Measurements from ENCODE around the gene SIK1. TPM values are rescaled to one million over a fixed set of nuclear protein-coding genes. Genes with fewer than 3 reads are reported as not detected.
"Not testable (repeated sequence)": the region's sequence is repeated elsewhere in the genome, so short reads cannot be mapped to it uniquely, and the experiment has no call there.

SIK1 gene
- polyA plus RNA-seq, 1 experiment: 0.98 TPM

DNA sequence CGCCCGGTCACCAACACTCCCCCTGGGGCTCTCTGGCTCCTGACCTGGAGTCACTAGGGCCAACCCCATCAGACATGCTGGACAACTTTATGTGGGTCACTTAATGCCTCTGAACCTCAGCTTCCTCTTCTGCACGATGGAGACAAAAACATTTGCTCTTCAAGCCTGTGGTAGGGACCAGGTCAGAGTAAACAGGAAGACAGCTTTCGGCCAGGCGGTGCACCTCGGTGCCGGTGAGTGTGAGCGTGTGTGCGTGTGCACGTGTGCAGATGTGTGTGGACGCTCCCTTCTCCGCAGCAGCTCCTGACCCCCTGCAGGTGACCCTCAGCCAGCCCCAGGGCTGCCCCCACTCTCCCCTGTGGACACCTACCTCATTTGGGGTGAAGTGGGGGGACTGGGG is 28.4 kb downstream of the SIK1 start:
- CTCF ChIA-PET; DNase-seq (ENCODE audit: low read depth); POLR2A ChIA-PET; H3K36me3 ChIP-seq (ENCODE audit: control insufficient read depth, insufficient read depth, low read length); H3K4me3 ChIP-seq (ENCODE audit: low read depth, low read length); H3K27me3 ChIP-seq (ENCODE audit: control insufficient read depth, insufficient read depth, low read length): not testable (repeated sequence)

DNA sequence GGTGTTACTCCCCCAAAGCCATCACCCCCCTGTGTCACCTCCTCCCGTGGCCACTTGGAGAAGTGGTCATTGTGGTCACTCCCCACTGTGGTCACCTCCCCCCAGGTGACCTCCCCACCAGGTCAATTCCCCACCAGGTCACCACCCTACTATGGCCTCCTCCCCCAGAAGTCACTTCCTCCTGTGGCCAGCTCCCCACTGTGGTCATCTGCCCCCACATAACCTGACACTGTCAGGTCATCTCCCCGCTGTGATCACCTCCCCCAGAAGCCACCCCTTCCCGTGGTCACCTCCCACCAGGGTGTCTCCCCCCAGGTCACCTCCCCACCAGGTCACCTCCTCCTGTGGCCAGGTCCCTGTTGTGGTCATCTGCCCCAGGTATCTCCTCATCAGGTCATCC is 28.9 kb downstream of the SIK1 start:
- H3K27me3 ChIP-seq (ENCODE audit: control insufficient read depth, insufficient read depth, low read length); POLR2A ChIA-PET; DNase-seq (ENCODE audit: low read depth); CTCF ChIA-PET; H3K36me3 ChIP-seq (ENCODE audit: control insufficient read depth, insufficient read depth, low read length); H3K4me3 ChIP-seq (ENCODE audit: low read depth, low read length): not testable (repeated sequence)

DNA sequence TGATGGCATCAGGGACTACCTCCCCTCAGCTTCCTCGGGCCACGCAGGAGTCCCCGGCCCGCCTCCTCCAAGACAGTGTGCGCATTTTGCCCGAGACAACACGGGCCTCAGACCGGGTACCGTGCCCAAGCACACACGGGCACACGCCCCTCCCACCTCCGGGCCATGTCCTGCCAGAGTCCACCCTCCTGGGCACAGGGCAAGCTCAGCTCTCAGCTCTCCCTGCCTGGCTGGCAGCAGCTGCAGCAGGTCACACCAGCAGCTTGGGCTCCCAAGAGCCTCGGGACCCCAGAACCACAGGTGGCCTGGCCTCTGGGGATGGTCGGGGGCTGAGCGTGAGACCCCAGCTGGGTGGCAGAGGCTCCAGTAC is 29.5 kb downstream of the SIK1 start:
- DNase-seq (ENCODE audit: low read depth); H3K4me3 ChIP-seq (ENCODE audit: low read depth, low read length); CTCF ChIA-PET; H3K27me3 ChIP-seq (ENCODE audit: control insufficient read depth, insufficient read depth, low read length); POLR2A ChIA-PET; H3K36me3 ChIP-seq (ENCODE audit: control insufficient read depth, insufficient read depth, low read length): not testable (repeated sequence)

DNA sequence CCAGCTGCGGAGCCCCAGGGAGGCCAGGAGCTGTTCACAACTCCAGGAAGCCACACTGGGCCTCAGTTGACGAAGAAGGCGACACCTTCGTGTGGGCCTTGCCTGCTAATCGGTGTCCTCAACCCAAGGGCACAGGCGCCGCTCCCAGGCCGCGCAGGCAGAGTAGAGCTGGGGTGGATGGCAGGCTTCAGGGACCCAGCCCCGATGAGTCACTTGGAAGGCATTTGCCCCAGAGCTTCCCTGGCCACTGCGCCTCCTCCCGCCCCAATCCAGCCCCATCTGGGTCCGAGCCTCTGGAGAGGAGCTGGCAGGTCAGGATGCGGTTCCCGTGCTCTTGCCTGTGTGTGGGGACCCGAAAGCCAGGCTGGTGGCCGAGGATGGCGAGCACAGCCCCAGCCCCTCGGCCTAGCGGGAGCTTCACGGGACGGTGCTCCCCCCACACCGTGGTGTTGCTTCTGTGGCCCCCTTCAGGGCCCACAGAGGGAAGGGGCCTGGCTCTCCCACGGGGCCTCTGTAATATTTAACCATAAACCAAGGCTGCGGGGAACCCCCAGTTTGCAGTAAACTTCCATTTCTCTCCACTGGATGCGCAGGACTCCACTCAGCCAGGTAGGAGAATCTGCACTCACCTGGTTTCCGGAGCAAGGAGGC is 30.0 kb downstream of the SIK1 start:
- H3K36me3 ChIP-seq (ENCODE audit: control insufficient read depth, insufficient read depth, low read length); POLR2A ChIA-PET; DNase-seq (ENCODE audit: low read depth); H3K27me3 ChIP-seq (ENCODE audit: control insufficient read depth, insufficient read depth, low read length); H3K4me3 ChIP-seq (ENCODE audit: low read depth, low read length); CTCF ChIA-PET: not testable (repeated sequence)

DNA sequence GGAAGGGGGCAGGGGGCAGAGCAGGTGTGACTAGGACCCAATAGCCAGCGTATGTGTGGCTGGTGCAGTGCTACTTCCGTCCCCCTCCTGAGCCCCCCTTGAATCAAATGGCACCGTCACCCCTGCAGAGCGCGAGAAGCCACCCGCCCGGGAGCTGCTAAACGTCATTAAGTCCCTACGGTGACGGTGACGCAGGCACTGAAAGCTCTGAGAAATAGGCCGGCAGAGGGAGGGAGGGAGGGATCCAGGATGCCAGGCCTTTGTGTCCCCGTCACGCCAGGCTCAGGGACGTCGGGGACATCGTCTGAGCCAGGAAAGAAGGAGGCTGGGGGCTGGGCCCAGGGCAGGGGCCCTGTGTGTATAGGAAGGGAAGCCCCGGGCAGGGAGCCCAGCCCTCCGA is 43.6 kb downstream of the SIK1 start:
- H3K4me3 ChIP-seq (ENCODE audit: low read depth, low read length); H3K36me3 ChIP-seq (ENCODE audit: control insufficient read depth, insufficient read depth, low read length); DNase-seq (ENCODE audit: low read depth); POLR2A ChIA-PET; CTCF ChIA-PET; H3K27me3 ChIP-seq (ENCODE audit: control insufficient read depth, insufficient read depth, low read length): not testable (repeated sequence)

DNA sequence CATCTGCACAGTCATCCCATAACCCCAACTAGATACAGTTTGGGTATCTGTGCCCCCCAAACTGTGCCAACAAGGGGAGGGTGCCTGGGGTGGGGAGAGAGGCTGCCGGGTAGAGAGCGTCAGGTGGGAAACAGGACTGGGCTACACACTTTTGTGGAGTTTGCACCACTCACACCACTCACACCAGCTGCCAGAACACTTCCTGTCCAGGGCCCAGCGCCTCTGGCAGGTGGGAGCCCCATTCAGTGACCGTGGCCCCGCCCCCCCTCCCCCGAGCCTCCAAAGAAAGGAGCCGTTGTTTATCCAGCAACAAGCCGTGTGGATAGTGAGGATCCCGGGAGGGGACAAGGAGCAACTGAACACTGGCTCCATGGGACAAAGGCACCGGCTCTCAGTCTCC is 44.0 kb downstream of the SIK1 start:
- H3K4me3 ChIP-seq (ENCODE audit: low read depth, low read length); CTCF ChIA-PET; H3K36me3 ChIP-seq (ENCODE audit: control insufficient read depth, insufficient read depth, low read length); POLR2A ChIA-PET; DNase-seq (ENCODE audit: low read depth); H3K27me3 ChIP-seq (ENCODE audit: control insufficient read depth, insufficient read depth, low read length): not testable (repeated sequence)

DNA sequence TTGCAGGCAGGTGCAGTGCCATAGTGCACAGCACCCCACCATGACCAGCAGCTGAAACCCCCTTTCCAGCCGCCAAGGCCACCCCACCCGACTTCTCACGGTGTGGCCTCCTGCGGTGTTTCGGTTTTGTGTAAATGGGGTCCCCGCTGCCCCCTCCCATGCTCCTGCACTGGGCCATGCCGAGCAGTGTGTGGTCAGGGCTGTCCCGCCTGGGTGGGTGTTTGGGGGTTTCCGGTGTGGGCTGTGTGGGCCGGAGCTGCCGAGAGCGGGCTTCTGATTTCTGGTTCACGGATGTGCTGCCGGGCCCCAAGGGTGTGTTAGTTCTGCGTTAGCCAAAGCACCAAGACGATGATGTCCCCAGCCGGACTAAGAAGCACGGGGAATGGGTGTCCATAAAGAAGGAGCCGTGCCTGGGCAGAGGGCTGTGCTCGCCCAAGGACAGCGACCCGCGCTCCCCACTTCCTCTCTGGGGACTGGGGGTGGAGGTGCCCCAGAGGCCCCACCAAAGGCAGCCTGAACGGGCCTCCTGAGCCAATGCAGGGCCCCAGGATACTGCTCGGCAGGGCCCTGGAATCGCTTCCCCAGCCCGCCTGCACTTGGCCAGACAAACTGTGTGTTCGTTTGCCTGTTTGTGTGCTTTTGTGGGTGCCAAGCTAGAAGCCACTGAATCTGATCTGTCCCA is 45.9 kb downstream of the SIK1 start:
- H3K36me3 ChIP-seq (ENCODE audit: control insufficient read depth, insufficient read depth, low read length); CTCF ChIA-PET; H3K27me3 ChIP-seq (ENCODE audit: control insufficient read depth, insufficient read depth, low read length); H3K4me3 ChIP-seq (ENCODE audit: low read depth, low read length); POLR2A ChIA-PET; DNase-seq (ENCODE audit: low read depth): not testable (repeated sequence)

DNA sequence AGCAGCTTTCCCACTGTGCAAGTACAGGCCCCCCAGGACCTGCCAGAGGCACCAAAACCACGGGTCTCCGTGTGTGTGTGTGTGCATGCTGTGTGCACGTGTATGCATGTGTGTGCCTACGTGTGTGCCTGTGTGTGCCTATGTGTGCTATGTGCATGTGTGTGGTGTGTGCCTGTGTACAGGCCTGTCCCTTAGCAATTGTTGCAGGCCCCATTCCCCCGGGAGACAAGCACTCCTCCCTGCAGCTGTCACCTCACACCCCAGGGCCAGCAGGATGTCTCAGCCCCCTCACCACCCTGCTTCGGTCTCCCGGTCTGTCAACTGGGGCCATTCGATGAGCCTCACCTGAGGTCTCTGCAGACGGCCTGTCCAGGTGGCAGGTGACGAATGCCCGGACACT is 46.6 kb downstream of the SIK1 start:
- H3K4me3 ChIP-seq (ENCODE audit: low read depth, low read length); POLR2A ChIA-PET; CTCF ChIA-PET; H3K27me3 ChIP-seq (ENCODE audit: control insufficient read depth, insufficient read depth, low read length); H3K36me3 ChIP-seq (ENCODE audit: control insufficient read depth, insufficient read depth, low read length); DNase-seq (ENCODE audit: low read depth): not testable (repeated sequence)

DNA sequence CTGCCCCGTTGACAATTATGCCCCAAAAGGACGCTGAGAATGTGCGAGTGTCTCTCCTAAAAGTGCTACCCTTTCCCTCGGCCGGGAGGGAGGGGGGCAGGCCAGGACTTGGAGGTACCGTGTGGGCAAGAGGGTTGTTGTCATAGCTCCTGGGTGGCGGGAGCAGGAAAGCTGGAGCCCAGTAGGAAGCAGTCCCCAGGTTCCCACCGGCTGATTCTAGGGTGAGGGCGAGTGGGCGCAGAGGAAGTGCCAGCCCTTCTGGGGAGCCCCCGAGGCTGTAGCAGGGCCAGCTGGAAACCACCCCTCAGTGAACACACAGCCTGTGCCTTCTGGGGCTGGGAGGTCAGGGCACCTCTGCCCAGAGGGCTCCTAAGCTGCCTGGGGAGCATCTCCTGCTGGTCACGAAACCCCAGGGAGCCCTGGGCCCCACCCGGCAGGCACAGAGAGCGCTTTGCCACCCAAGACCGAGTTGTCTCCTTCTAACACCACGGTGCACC is 47.3 kb downstream of the SIK1 start:
- DNase-seq (ENCODE audit: low read depth); H3K4me3 ChIP-seq (ENCODE audit: low read depth, low read length); H3K27me3 ChIP-seq (ENCODE audit: control insufficient read depth, insufficient read depth, low read length); CTCF ChIA-PET; POLR2A ChIA-PET; H3K36me3 ChIP-seq (ENCODE audit: control insufficient read depth, insufficient read depth, low read length): not testable (repeated sequence)

DNA sequence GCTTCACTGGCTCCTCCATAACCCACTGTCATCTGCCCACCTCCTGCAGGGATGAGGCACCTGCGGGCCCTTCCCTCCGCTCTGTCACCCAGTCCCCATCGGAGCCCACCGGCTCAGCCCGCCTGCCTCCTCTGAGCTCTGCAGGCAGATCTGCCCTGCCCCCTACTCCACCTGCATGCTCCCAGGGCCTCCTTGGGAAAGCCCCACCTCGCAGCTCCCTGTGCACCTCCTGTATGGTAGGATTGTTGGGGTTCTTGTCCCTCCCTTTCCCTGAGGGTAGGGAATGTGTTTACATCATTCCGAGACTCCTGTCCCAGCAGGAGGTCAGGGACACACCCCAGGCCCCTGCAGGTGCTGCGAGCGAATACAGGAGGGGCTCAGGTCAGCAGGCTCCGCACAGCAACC is 50.5 kb downstream of the SIK1 start:
- Histone ChIP-seq H3K36me3 (ENCODE audit: control insufficient read depth, insufficient read depth, low read length) (no peaks in the 10 kb centered on the region), H3K27me3 (ENCODE audit: control insufficient read depth, insufficient read depth, low read length) (no peaks in the 10 kb centered on the region), H3K4me3 (ENCODE audit: low read depth, low read length) (no peak overlapping the region)
- ChIA-PET CTCF (interaction anchor here (0.9 kb wide), 1 partner anchor 270 kb away, joined by 3 read pairs; no protein-coding TSS in a partner anchor), POLR2A (no interaction called here)
- TF ChIP-seq, protein P1, sequence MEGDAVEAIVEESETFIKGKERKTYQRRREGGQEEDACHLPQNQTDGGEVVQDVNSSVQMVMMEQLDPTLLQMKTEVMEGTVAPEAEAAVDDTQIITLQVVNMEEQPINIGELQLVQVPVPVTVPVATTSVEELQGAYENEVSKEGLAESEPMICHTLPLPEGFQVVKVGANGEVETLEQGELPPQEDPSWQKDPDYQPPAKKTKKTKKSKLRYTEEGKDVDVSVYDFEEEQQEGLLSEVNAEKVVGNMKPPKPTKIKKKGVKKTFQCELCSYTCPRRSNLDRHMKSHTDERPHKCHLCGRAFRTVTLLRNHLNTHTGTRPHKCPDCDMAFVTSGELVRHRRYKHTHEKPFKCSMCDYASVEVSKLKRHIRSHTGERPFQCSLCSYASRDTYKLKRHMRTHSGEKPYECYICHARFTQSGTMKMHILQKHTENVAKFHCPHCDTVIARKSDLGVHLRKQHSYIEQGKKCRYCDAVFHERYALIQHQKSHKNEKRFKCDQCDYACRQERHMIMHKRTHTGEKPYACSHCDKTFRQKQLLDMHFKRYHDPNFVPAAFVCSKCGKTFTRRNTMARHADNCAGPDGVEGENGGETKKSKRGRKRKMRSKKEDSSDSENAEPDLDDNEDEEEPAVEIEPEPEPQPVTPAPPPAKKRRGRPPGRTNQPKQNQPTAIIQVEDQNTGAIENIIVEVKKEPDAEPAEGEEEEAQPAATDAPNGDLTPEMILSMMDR (IDR thresholded peaks at IDR 0.05; ENCODE audit: insufficient read depth, low read depth, low read length): no peak
- DNase-seq (ENCODE audit: low read depth): no peak

All from BJ (cell line).